Astrocyte (in vitro differentiated cells and primary cell): Measurements from ENCODE around the gene RGS9. TPM values are rescaled to one million over a fixed set of nuclear protein-coding genes. Genes with fewer than 3 reads are reported as not detected.

Source experiments
- DNase-seq: peaks from one replicate; pipeline ENCODE4 v3.0.0-alpha.2; 2010; ENCODE audit warnings: low read depth
- FAIRE-seq: peaks from 2 replicates; lab custom pipeline; 2011; peaks lifted over from hg19 to GRCh38; lab: Jason Lieb, UNC
- H2AFZ ChIP-seq: 2 replicates; pipeline ENCODE4 v1.6.0; 2012; ENCODE audit warnings: low read depth, low read length, inconsistent platforms
- H3K27ac ChIP-seq: 2 replicates; pipeline ENCODE4 v1.5.1; 2011; ENCODE audit warnings: low read depth, low read length, inconsistent platforms
- H3K27me3 ChIP-seq: 2 replicates; pipeline ENCODE4 v1.6.0; 2011; ENCODE audit warnings: low read length, inconsistent platforms; ENCODE audit not compliant: insufficient read depth
- H3K36me3 ChIP-seq: 2 replicates; pipeline ENCODE4 v1.5.1; 2011; ENCODE audit warnings: low read length, inconsistent platforms; ENCODE audit not compliant: insufficient read depth
- H3K4me1 ChIP-seq: 2 replicates; pipeline ENCODE4 v1.5.1; 2011; ENCODE audit warnings: low read length, inconsistent platforms; ENCODE audit not compliant: insufficient read depth
- H3K4me2 ChIP-seq: 2 replicates; pipeline ENCODE4 v1.6.0; 2012; ENCODE audit warnings: low read length, inconsistent platforms
- H3K4me3 ChIP-seq: 2 replicates; pipeline ENCODE4 v1.5.1; 2011; ENCODE audit warnings: low read depth, mild to moderate bottlenecking, low read length, inconsistent platforms; ENCODE audit not compliant: insufficient read depth
- H3K79me2 ChIP-seq: 2 replicates; pipeline ENCODE4 v1.6.0; 2012; ENCODE audit warnings: mild to moderate bottlenecking, low read length, inconsistent platforms; ENCODE audit not compliant: insufficient read depth
- H3K9ac ChIP-seq: 2 replicates; pipeline ENCODE4 v1.6.0; 2012; ENCODE audit warnings: mild to moderate bottlenecking, low read length, inconsistent platforms
- H3K9me3 ChIP-seq: 2 replicates; pipeline ENCODE4 v1.5.1; 2012; ENCODE audit warnings: low read depth, mild to moderate bottlenecking, low read length, inconsistent platforms; ENCODE audit not compliant: insufficient read depth
- H4K20me1 ChIP-seq: 2 replicates; pipeline ENCODE4 v1.6.0; 2012; ENCODE audit warnings: low read length, inconsistent platforms; ENCODE audit not compliant: insufficient read depth
- H3K27ac Mint-ChIP-seq: one replicate; pipeline ENCODE4 v1.8.0; 2021; ENCODE audit warnings: mild to moderate bottlenecking, mixed read lengths; ENCODE audit not compliant: unreplicated experiment
- H3K27me3 Mint-ChIP-seq: one replicate; pipeline ENCODE4 v1.8.0; 2021; ENCODE audit warnings: low read depth, mixed read lengths; ENCODE audit not compliant: unreplicated experiment
- H3K36me3 Mint-ChIP-seq: one replicate; pipeline ENCODE4 v1.8.0; 2021; ENCODE audit warnings: low read depth, mixed read lengths; ENCODE audit not compliant: unreplicated experiment
- H3K4me1 Mint-ChIP-seq: one replicate; pipeline ENCODE4 v1.8.0; 2021; ENCODE audit warnings: low read depth, mixed read lengths; ENCODE audit not compliant: unreplicated experiment
- H3K4me3 Mint-ChIP-seq: one replicate; pipeline ENCODE4 v1.8.0; 2021; ENCODE audit warnings: mild to moderate bottlenecking, moderate library complexity, mixed read lengths; ENCODE audit not compliant: unreplicated experiment
- H3K9me3 Mint-ChIP-seq: one replicate; pipeline ENCODE4 v1.8.0; 2021; ENCODE audit warnings: mild to moderate bottlenecking, mixed read lengths; ENCODE audit not compliant: unreplicated experiment
- CTCF ChIP-seq: IDR thresholded peaks from 2 replicates; pipeline ENCODE4 v1.5.1; 2011; ENCODE audit warnings: low read depth, mild to moderate bottlenecking, inconsistent platforms, low read length, moderate library complexity; ENCODE audit not compliant: insufficient read depth
- EZH2 ChIP-seq: IDR thresholded peaks from 2 replicates; pipeline ENCODE4 v1.6.1; 2012; ENCODE audit warnings: mild to moderate bottlenecking, low read length, inconsistent platforms; ENCODE audit not compliant: insufficient read depth
- total RNA-seq: library from RNA; stranded (reverse); gene quantifications from 2 replicates; pipeline ENCODE4 v1.2.1, GENCODE V29; 2021

The RGS9 gene
- total RNA-seq, 1 donor from 2014 or later = 9.4 TPM

GRCh38 chr17:65265276-65265675, 128.1 kb downstream of the RGS9 start:
- no peaks in the 10 kb centered on the region for H3K27me3 ChIP-seq
- H3K36me3 Mint-ChIP-seq = no peaks in the 10 kb centered on the region
- H3K4me2 ChIP-seq = no peak overlapping the region
- no peak overlapping the region for H3K9ac ChIP-seq
- H2AFZ ChIP-seq = no peak overlapping the region
- no peak overlapping the region for H3K27ac Mint-ChIP-seq
- peaks cover 6% of the 10 kb centered on the region for H3K4me1 ChIP-seq
- H4K20me1 ChIP-seq = no peaks in the 10 kb centered on the region
- H3K79me2 ChIP-seq = no peaks in the 10 kb centered on the region
- TF ChIP-seq CTCF = no peak
- no peak for TF ChIP-seq EZH2
- H3K4me1 Mint-ChIP-seq = peaks cover 5% of the 10 kb centered on the region
- H3K27ac ChIP-seq = no peak overlapping the region
- H3K9me3 Mint-ChIP-seq = no peaks in the 10 kb centered on the region
- no peaks in the 10 kb centered on the region for H3K36me3 ChIP-seq
- FAIRE-seq = no peak
- no peaks in the 10 kb centered on the region for H3K9me3 ChIP-seq
- DNase-seq = no peak
- H3K4me3 Mint-ChIP-seq = no peak overlapping the region
- H3K4me3 ChIP-seq = no peak overlapping the region
- peaks cover 2% of the 10 kb centered on the region for H3K27me3 Mint-ChIP-seq

- H3K27ac Mint-ChIP-seq = no peak overlapping the region
- H3K27me3 Mint-ChIP-seq = peaks cover 2% of the 10 kb centered on the region
- Histone ChIP-seq H3K4me2 (peak overlapping the region; percentile 2), H3K4me3 (no peak overlapping the region), H3K4me1 (peaks cover 6% of the 10 kb centered on the region), H3K27me3 (no peaks in the 10 kb centered on the region), H3K9me3 (no peaks in the 10 kb centered on the region), H3K79me2 (no peaks in the 10 kb centered on the region), H2AFZ (no peak overlapping the region), H3K9ac (no peak overlapping the region), H3K27ac (no peak overlapping the region), H4K20me1 (no peaks in the 10 kb centered on the region), H3K36me3 (no peaks in the 10 kb centered on the region)
- peaks cover 3% of the 10 kb centered on the region for H3K9me3 Mint-ChIP-seq
- DNase-seq = peak; percentile 47
- no peak overlapping the region for H3K4me3 Mint-ChIP-seq
- H3K36me3 Mint-ChIP-seq = no peaks in the 10 kb centered on the region
- TF ChIP-seq CTCF = no peak
- no peak for TF ChIP-seq EZH2
- H3K4me1 Mint-ChIP-seq = peaks cover 5% of the 10 kb centered on the region
- no peak for FAIRE-seq
Measured at GRCh38 chr17:65268832-65269231, 131.7 kb downstream of the RGS9 start.

GRCh38 chr17:65270499-65271253, 133.5 kb downstream of the RGS9 start:
- Mint-ChIP-seq H3K27me3 (peaks cover 2% of the 10 kb centered on the region), H3K4me3 (no peak overlapping the region), H3K4me1 (peaks cover 5% of the 10 kb centered on the region), H3K9me3 (peaks cover 3% of the 10 kb centered on the region), H3K36me3 (no peaks in the 10 kb centered on the region), H3K27ac (no peak overlapping the region)
- Histone ChIP-seq H3K36me3 (no peaks in the 10 kb centered on the region), H3K4me3 (no peak overlapping the region), H3K27ac (no peak overlapping the region), H4K20me1 (no peaks in the 10 kb centered on the region), H2AFZ (no peak overlapping the region), H3K27me3 (no peaks in the 10 kb centered on the region), H3K4me2 (no peak overlapping the region), H3K4me1 (peaks cover 6% of the 10 kb centered on the region), H3K9ac (no peak overlapping the region), H3K79me2 (no peaks in the 10 kb centered on the region), H3K9me3 (no peaks in the 10 kb centered on the region)
- DNase-seq = no peak
- FAIRE-seq = no peak
- TF ChIP-seq CTCF (no peak), EZH2 (no peak)
